Activated CD8-positive, alpha-beta memory T cell treated with anti-CD3 and anti-CD28 coated beads, Interleukin-2, amount 10 ng/mL, durations not matched to agents 7 days and 5 days (primary cell): Measurements from ENCODE around the gene RPL38. TPM values are rescaled to one million over a fixed set of nuclear protein-coding genes. Genes with fewer than 3 reads are reported as not detected.

Source experiments
- ATAC-seq: fragments of 150-1000 bp; cut with Tn5 transposase; one replicate; pipeline ENCODE4 v1.10.0; 2021; ENCODE audit warnings: moderate library complexity
- CTCF ChIA-PET: fragments of 350-600 bp; sonication (Branson Sonifier 250); formaldehyde crosslinking; loops from one replicate; lab custom pipeline; 2021; ENCODE audit warnings: antibody characterized with exemption; lab: Charles Lee
- DNase-seq: peaks from one replicate; pipeline ENCODE4 v3.0.0-alpha.2; 2020
- H3K27ac Mint-ChIP-seq: one replicate; pipeline ENCODE4 v1.8.0; 2021; ENCODE audit warnings: mild to moderate bottlenecking, mixed read lengths
- H3K27me3 Mint-ChIP-seq: one replicate; pipeline ENCODE4 v1.8.0; 2021; ENCODE audit warnings: mixed read lengths
- H3K36me3 Mint-ChIP-seq: one replicate; pipeline ENCODE4 v1.8.0; 2021; ENCODE audit warnings: mild to moderate bottlenecking, mixed read lengths
- H3K4me1 Mint-ChIP-seq: one replicate; pipeline ENCODE4 v1.8.0; 2021; ENCODE audit warnings: mixed read lengths
- H3K4me3 Mint-ChIP-seq: one replicate; pipeline ENCODE4 v1.8.0; 2021; ENCODE audit warnings: mild to moderate bottlenecking, moderate library complexity, mixed read lengths
- H3K9me3 Mint-ChIP-seq: one replicate; pipeline ENCODE4 v1.8.0; 2022; ENCODE audit warnings: low read depth, mixed read lengths
- total RNA-seq, 2 experiments: library from RNA; stranded (reverse); gene quantifications; one replicate each; pipeline ENCODE4 v1.2.3, GENCODE V29; 2021

The RPL38 gene
- total RNA-seq, 2 experiments from 2014 or later: 921 to 988 TPM

- Mint-ChIP-seq H3K27ac (no peak overlapping the region), H3K9me3 (no peaks in the 10 kb centered on the region), H3K4me1 (no peaks in the 10 kb centered on the region), H3K36me3 (no peaks in the 10 kb centered on the region), H3K27me3 (no peaks in the 10 kb centered on the region), H3K4me3 (no peak overlapping the region)
- CTCF ChIA-PET: interaction anchor here (0.5 kb wide), 1 partner anchor 84 kb away, joined by 4 read pairs; no protein-coding TSS in a partner anchor
- ATAC-seq: no peak
- no peak for DNase-seq
Observed at GRCh38 chr17:74259667-74260524, 56.4 kb downstream of the RPL38 start.

Other genes with a start within 250 kb of the RPL38 start
- gene TTYH2, start 9.9 kb downstream of the RPL38 start, total RNA-seq: 10 to 100 TPM in 1 of 2 experiments, 1 to 10 TPM in 1; 7.1 to 12.8 TPM
- 1 to 10 TPM in 1 of 2 experiments, under 1 TPM in 1; 0.35 to 1.3 TPM for gene DNAI2, start 70.6 kb downstream of the RPL38 start, total RNA-seq
- gene KIF19, start 122.5 kb downstream of the RPL38 start, total RNA-seq: 1 to 10 TPM in 1 of 2 experiments, under 1 TPM in 1; 0.42 to 1.6 TPM
- not detected for gene BTBD17, start 158.2 kb downstream of the RPL38 start, total RNA-seq
- gene GPR142, start 163.8 kb downstream of the RPL38 start, total RNA-seq: not detected
- gene GPRC5C, start 228.4 kb downstream of the RPL38 start, total RNA-seq: not detected